Measurements from ENCODE around the gene GPR158. TPM values are rescaled to one million over a fixed set of nuclear protein-coding genes. Genes with fewer than 3 reads are reported as not detected.

GPR158 gene
- total and polyA plus RNA-seq, 2 experiments from 2014 or later, result not detected

DNA sequence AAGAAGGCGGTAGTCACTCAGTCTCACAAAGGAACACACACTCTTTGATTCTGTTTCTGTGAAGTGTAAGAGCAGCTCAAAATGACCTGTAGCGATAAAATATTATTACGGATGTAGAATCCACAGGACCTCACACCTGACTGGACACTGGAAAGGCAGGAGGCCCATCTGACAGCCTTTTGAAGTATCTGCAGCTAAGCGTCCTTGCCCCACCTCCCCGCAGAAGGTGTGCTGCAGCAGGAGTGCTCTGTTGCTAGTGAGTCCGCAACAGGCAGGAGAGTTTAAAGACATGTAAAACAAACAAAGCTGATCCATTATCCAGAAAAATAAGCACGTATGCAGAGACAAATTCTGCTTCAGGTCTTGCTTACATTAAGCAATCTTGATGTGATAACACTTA is 355.5 kb downstream of the GPR158 start:
- H3K4me3 ChIP-seq, result no peak overlapping the region
- H3F3A ChIP-seq (ENCODE audit: insufficient read depth), result no peaks in the 10 kb centered on the region
- no peak for DNase-seq
- H3K9ac ChIP-seq, result no peak overlapping the region
- no peaks in the 10 kb centered on the region for H3K9me3 ChIP-seq (ENCODE audit: low read depth)
- H3K9me2 ChIP-seq (ENCODE audit: insufficient read depth), result no peaks in the 10 kb centered on the region
- no peaks in the 10 kb centered on the region for H3K4me1 ChIP-seq (ENCODE audit: insufficient read depth)
- H3K27me3 ChIP-seq (replicated peaks; ENCODE audit: insufficient read depth), result no peaks in the 10 kb centered on the region
- no peak overlapping the region for H3K4me2 ChIP-seq (ENCODE audit: unreplicated experiment)
- in situ Hi-C loops (cut with MboI), result no loop called here
- H2AFZ ChIP-seq, result no peak overlapping the region
- 31 to 32% methylated on average over 7 of the region's 7 CpGs for WGBS, 2 experiments (ENCODE audit: low coverage in 1 of 2, low lambda C conversion rate in 2 of 2, missing lambda C conversion rate in 2 of 2)
- H3K27ac ChIP-seq, result no peak overlapping the region
- H3K79me2 ChIP-seq (ENCODE audit: insufficient read depth), result no peaks in the 10 kb centered on the region
- no peaks in the 10 kb centered on the region for H3K36me3 ChIP-seq (ENCODE audit: low read depth)
- H4K20me1 ChIP-seq (ENCODE audit: insufficient read depth), result no peaks in the 10 kb centered on the region
- TF ChIP-seq EZH2 (IDR thresholded peaks at IDR 0.05; ENCODE audit: insufficient read depth, poor library complexity, severe bottlenecking) (no peak), EZH2phosphoT487 (IDR thresholded peaks at IDR 0.05; ENCODE audit: insufficient read depth, low read depth) (no peak)

DNA sequence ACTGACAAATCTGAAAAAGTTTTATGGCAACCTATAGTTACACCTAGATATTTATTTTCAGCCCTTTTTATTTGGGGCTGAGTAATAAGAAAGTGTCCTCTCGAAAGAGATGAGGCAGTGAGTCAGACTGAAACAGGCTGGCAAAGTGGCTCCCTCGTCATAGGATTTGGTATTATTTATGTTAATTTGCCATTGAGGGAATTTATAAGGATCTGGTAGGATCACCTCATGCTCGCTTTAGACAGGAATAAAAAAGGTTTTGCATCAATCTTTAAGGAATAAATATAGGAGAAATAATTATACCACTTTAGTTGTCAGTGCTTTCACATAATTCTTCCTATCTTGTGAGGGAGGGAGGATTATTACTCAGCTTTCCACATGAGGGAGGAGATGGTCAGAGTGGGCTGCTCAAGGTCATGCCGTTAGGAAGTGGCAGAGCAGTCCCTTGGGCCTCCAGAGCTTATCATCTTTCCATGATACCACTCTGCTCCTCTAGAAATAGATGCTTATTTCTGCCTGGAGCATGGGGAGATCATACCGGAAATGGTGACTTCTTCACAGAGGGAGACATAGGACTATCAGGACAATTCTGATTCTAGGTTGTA is 356.8 kb downstream of the GPR158 start:
- in situ Hi-C loops (cut with MboI), result no loop called here
- Histone ChIP-seq H3K27me3 (replicated peaks; ENCODE audit: insufficient read depth) (no peaks in the 10 kb centered on the region), H3K27ac (no peak overlapping the region), H4K20me1 (ENCODE audit: insufficient read depth) (no peaks in the 10 kb centered on the region), H3K79me2 (ENCODE audit: insufficient read depth) (no peaks in the 10 kb centered on the region), H3K4me1 (ENCODE audit: insufficient read depth) (no peaks in the 10 kb centered on the region), H3K9me3 (ENCODE audit: low read depth) (no peaks in the 10 kb centered on the region), H3K36me3 (ENCODE audit: low read depth) (no peaks in the 10 kb centered on the region), H2AFZ (no peak overlapping the region), H3F3A (ENCODE audit: insufficient read depth) (no peaks in the 10 kb centered on the region), H3K9ac (no peak overlapping the region), H3K9me2 (ENCODE audit: insufficient read depth) (no peaks in the 10 kb centered on the region), H3K4me3 (no peak overlapping the region), H3K4me2 (ENCODE audit: unreplicated experiment) (no peak overlapping the region)
- no peak for TF ChIP-seq EZH2 (IDR thresholded peaks at IDR 0.05; ENCODE audit: insufficient read depth, poor library complexity, severe bottlenecking)
- TF ChIP-seq EZH2phosphoT487 (IDR thresholded peaks at IDR 0.05; ENCODE audit: insufficient read depth, low read depth), result no peak
- 18% methylated on average over 5 of the region's 5 CpGs for WGBS, 2 experiments (ENCODE audit: low coverage in 1 of 2, low lambda C conversion rate in 2 of 2, missing lambda C conversion rate in 2 of 2)
- DNase-seq, result no peak

DNA sequence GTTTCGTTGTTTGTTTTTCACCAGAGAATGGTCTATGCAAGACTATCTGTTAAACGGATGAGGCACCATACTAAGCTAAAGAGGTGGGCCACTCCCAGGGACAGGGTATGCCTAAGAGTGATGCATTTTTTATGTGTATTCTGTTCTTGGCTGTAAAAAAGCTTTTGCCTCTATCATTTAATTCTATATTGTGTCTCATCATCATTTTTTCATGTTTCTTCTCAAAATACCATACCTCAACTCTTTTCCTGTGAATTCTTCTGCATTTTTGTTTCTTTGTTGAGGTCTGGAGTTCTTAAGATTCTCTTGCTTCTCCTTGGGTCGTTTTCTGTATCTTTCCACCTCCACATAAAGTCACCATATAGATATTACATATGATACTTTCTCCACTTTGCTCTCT is 357.4 kb downstream of the GPR158 start:
- WGBS, 2 experiments (ENCODE audit: low coverage in 1 of 2, low lambda C conversion rate in 2 of 2, missing lambda C conversion rate in 2 of 2), result 10 to 16% methylated on average over 3 of the region's 3 CpGs
- no peak overlapping the region for H3K27ac ChIP-seq

DNA sequence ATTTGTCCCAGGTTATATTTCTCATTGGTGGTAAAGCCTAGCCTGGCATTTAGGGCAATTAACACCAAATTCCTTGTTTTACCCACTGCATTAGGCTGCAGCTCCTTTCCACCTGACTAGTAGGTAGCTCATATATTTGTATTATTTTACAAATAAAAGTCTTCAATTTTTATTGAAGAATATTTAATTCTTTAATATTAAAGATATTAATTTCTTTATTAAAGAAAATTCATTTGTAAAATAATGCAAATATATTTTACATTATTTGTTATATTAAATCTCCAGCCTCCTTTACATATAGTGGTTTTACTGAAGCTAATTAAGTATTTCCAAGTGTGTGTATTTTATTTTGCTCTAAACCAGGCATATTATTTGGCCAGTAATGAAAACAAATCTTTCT is 361.2 kb downstream of the GPR158 start:
- no peaks in the 10 kb centered on the region for H3K4me1 ChIP-seq (ENCODE audit: insufficient read depth)
- no peak overlapping the region for H3K27ac ChIP-seq
- no peaks in the 10 kb centered on the region for H3F3A ChIP-seq (ENCODE audit: insufficient read depth)
- no peak overlapping the region for H3K4me3 ChIP-seq
- no peaks in the 10 kb centered on the region for H3K9me3 ChIP-seq (ENCODE audit: low read depth)
- H3K36me3 ChIP-seq (ENCODE audit: low read depth), result no peaks in the 10 kb centered on the region
- no peak for DNase-seq
- H3K9me2 ChIP-seq (ENCODE audit: insufficient read depth), result no peaks in the 10 kb centered on the region
- no peaks in the 10 kb centered on the region for H4K20me1 ChIP-seq (ENCODE audit: insufficient read depth)
- no peak overlapping the region for H3K9ac ChIP-seq
- H3K79me2 ChIP-seq (ENCODE audit: insufficient read depth), result no peaks in the 10 kb centered on the region
- no peak overlapping the region for H3K4me2 ChIP-seq (ENCODE audit: unreplicated experiment)
- H2AFZ ChIP-seq, result no peak overlapping the region
- TF ChIP-seq EZH2 (IDR thresholded peaks at IDR 0.05; ENCODE audit: insufficient read depth, poor library complexity, severe bottlenecking) (no peak), EZH2phosphoT487 (IDR thresholded peaks at IDR 0.05; ENCODE audit: insufficient read depth, low read depth) (no peak)
- H3K27me3 ChIP-seq (replicated peaks; ENCODE audit: insufficient read depth), result no peaks in the 10 kb centered on the region
- in situ Hi-C loops (cut with MboI), result no loop called here

More for the DNA sequence above, 357.4 kb downstream of the GPR158 start:
- H3K9ac ChIP-seq, result no peak overlapping the region
- in situ Hi-C loops (cut with MboI), result no loop called here
- DNase-seq, result no peak
- H3K9me2 ChIP-seq (ENCODE audit: insufficient read depth), result no peaks in the 10 kb centered on the region
- no peaks in the 10 kb centered on the region for H3K27me3 ChIP-seq (replicated peaks; ENCODE audit: insufficient read depth)
- no peaks in the 10 kb centered on the region for H3F3A ChIP-seq (ENCODE audit: insufficient read depth)
- no peak overlapping the region for H3K4me2 ChIP-seq (ENCODE audit: unreplicated experiment)
- no peak overlapping the region for H3K4me3 ChIP-seq
- H3K36me3 ChIP-seq (ENCODE audit: low read depth), result no peaks in the 10 kb centered on the region
- H4K20me1 ChIP-seq (ENCODE audit: insufficient read depth), result no peaks in the 10 kb centered on the region
- no peaks in the 10 kb centered on the region for H3K9me3 ChIP-seq (ENCODE audit: low read depth)
- TF ChIP-seq EZH2 (IDR thresholded peaks at IDR 0.05; ENCODE audit: insufficient read depth, poor library complexity, severe bottlenecking) (no peak), EZH2phosphoT487 (IDR thresholded peaks at IDR 0.05; ENCODE audit: insufficient read depth, low read depth) (no peak)
- H3K4me1 ChIP-seq (ENCODE audit: insufficient read depth), result no peaks in the 10 kb centered on the region
- H2AFZ ChIP-seq, result no peak overlapping the region
- H3K79me2 ChIP-seq (ENCODE audit: insufficient read depth), result no peaks in the 10 kb centered on the region

DNA sequence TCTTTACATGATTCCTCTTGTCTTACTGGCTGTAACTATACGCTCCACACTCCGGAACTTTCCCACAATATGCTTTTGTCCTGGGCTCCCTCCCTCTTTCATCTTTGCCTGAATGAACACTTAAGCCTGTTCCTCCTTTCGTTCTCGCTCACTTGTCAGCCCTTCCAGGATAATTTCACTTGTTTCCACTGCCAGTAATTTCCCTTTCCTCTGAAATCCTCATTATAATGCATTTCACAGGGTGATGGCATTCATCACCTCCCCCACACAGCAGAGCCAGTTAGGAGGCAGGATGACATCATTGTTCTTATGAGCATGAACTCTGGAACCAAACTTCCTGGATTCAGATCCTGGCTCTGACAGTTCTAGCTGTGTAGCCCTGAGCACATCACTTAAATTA is 372.6 kb downstream of the GPR158 start:
- H3K4me2 ChIP-seq (ENCODE audit: unreplicated experiment), result no peak overlapping the region
- H3K9ac ChIP-seq, result no peak overlapping the region
- H3F3A ChIP-seq (ENCODE audit: insufficient read depth), result no peaks in the 10 kb centered on the region
- no peaks in the 10 kb centered on the region for H3K9me2 ChIP-seq (ENCODE audit: insufficient read depth)
- TF ChIP-seq EZH2phosphoT487 (IDR thresholded peaks at IDR 0.05; ENCODE audit: insufficient read depth, low read depth) (no peak), EZH2 (IDR thresholded peaks at IDR 0.05; ENCODE audit: insufficient read depth, poor library complexity, severe bottlenecking) (no peak)
- H4K20me1 ChIP-seq (ENCODE audit: insufficient read depth), result no peaks in the 10 kb centered on the region
- no peaks in the 10 kb centered on the region for H3K9me3 ChIP-seq (ENCODE audit: low read depth)
- H3K4me1 ChIP-seq (ENCODE audit: insufficient read depth), result no peaks in the 10 kb centered on the region
- no peaks in the 10 kb centered on the region for H3K27me3 ChIP-seq (replicated peaks; ENCODE audit: insufficient read depth)
- no peaks in the 10 kb centered on the region for H3K36me3 ChIP-seq (ENCODE audit: low read depth)
- no peak for DNase-seq
- H3K79me2 ChIP-seq (ENCODE audit: insufficient read depth), result no peaks in the 10 kb centered on the region
- H2AFZ ChIP-seq, result no peak overlapping the region
- 23 to 27% methylated on average over 4 of the region's 4 CpGs for WGBS, 2 experiments (ENCODE audit: low coverage in 1 of 2, low lambda C conversion rate in 2 of 2, missing lambda C conversion rate in 2 of 2)
- H3K4me3 ChIP-seq, result no peak overlapping the region
- in situ Hi-C loops (cut with MboI), result no loop called here
- H3K27ac ChIP-seq, result no peak overlapping the region

Data from GM23248 (cell line).